Lower leg skin (tissue), 4 donors: ENCODE data around the gene ABCC5. TPM values are rescaled to one million over a fixed set of nuclear protein-coding genes. Genes with fewer than 3 reads are reported as not detected.
A peak's percentile ranks its signal among the peaks of the same experiment; 100 is the strongest.

Experiments used
- DNase-seq, 2 donors: peaks; one replicate each; pipeline ENCODE4 v3.0.0-alpha.2; 2019; ENCODE audit warnings: low spot score in 2 of 2
- H3K4me3 ChIP-seq: fragments of 200-600 bp; sonication (generic); 2 replicates; pipeline ENCODE4 v1.5.1; 2017; ENCODE audit warnings: mild to moderate bottlenecking, low read depth; ENCODE audit not compliant: poor library complexity, severe bottlenecking
- CTCF ChIP-seq, 3 donors: fragments of 450-650 bp; IDR thresholded peaks; one replicate each; pipeline ENCODE4 v1.5.1; 2016; ENCODE audit warnings: antibody characterized with exemption in 3 of 3, mild to moderate bottlenecking in 3 of 3, moderate library complexity in 2 of 3
- POLR2A ChIP-seq, 2 donors: fragments of 450-650 bp; IDR thresholded peaks; one replicate each; pipeline ENCODE4 v1.6.1; 2016 to 2017; ENCODE audit warnings: antibody characterized with exemption in 2 of 2, mild to moderate bottlenecking in 1 of 2, moderate library complexity in 1 of 2
- WGBS, 2 donors: methylation state at CpG; one replicate each; pipeline ENCODE4 v1.1.5; 2018; 5-methylcytosine and 5-hydroxymethylcytosine counted together
- intact Hi-C: fragments of 100-400 bp; cut with DNase I; formaldehyde crosslinking; loops from one replicate; pipeline ENCODE4 v1.15.0; 2023; ENCODE audit warnings: low total_unique reads
- total RNA-seq, 4 donors: library from RNA; depleted of rRNA; stranded (reverse); fragments of >200 nt; gene quantifications; one replicate each; pipeline ENCODE4 v1.1.0, GENCODE V29; 2016

ABCC5 gene
- 10 to 100 TPM in 3 of 4 donors, 1 to 10 TPM in 1; 8.9 to 14.3 (median 11.9) TPM for total RNA-seq

GRCh38 chr3:184017672-184018423 is at the start of gene ABCC5:
Gene ABCC5 (minus strand): TSS chr3:184017884. CDS start chr3:184014392, 3,492 bp downstream.
- intact Hi-C loops: loop anchor here (5.0 kb wide), 2 partner anchors 106 to 121 kb away; no protein-coding TSS in a partner anchor

GRCh38 chr3:184066211-184066610 is 48.5 kb upstream of the ABCC5 start:
- 83 to 87% methylated on average over 2 of the region's 2 CpGs for WGBS, 2 donors
- no peak for TF ChIP-seq POLR2A (IDR thresholded peaks at IDR 0.05)
- no peak for TF ChIP-seq CTCF (IDR thresholded peaks at IDR 0.05)
- intact Hi-C loops: no loop called here
- no peak overlapping the region for H3K4me3 ChIP-seq
- DNase-seq: no peak

More at GRCh38 chr3:184017672-184018423, at the start of gene ABCC5:
- peak; percentile 89 to 97 for DNase-seq
- 0 to 1% methylated on average over 38 to 53 of the region's 55 CpGs for WGBS, 2 donors
- H3K4me3 ChIP-seq: peak within 1 kb of the TSS; percentile 99
- TF ChIP-seq CTCF (IDR thresholded peaks at IDR 0.05) (peak in 1 of 3 donors; percentile 4), POLR2A (IDR thresholded peaks at IDR 0.05) (no peak)

- no peak overlapping the region for H3K4me3 ChIP-seq
- TF ChIP-seq POLR2A (IDR thresholded peaks at IDR 0.05) (no peak), CTCF (IDR thresholded peaks at IDR 0.05) (no peak)
- intact Hi-C loops: no loop called here
- no peak for DNase-seq
These were observed 45.0 kb upstream of the ABCC5 start for GRCh38 chr3:184062637-184063036.

DNA sequence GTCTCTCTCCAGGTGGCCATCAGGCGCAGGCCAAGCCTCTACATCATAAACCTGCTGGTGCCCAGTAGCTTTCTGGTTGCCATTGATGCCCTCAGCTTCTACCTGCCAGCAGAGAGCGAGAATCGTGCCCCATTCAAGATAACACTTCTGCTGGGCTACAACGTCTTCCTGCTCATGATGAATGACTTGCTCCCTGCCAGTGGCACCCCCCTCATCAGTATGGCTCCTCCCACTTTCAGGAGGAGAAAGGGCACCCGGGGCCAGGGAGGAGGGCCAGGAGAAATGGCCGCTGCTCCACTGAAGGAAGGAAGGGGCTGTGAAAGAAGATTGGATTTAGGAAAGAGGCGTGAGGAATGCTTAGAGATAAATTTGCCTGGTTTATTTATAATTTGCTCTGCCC is 41.7 kb upstream of the ABCC5 start:
- 59 to 61% methylated on average over 7 of the region's 7 CpGs for WGBS, 2 donors
- H3K4me3 ChIP-seq: no peak overlapping the region
- TF ChIP-seq CTCF (IDR thresholded peaks at IDR 0.05) (no peak), POLR2A (IDR thresholded peaks at IDR 0.05) (no peak)
- intact Hi-C loops: no loop called here
- no peak for DNase-seq

- H3K4me3 ChIP-seq: no peak overlapping the region
- intact Hi-C loops: no loop called here
- 48 to 49% methylated on average over 9 of the region's 9 CpGs for WGBS, 2 donors
- no peak for TF ChIP-seq CTCF (IDR thresholded peaks at IDR 0.05)
- no peak for TF ChIP-seq POLR2A (IDR thresholded peaks at IDR 0.05)
- DNase-seq: no peak
These were observed 40.3 kb upstream of the ABCC5 start for GRCh38 chr3:184058029-184058428.
